Muscle layer of colon (tissue), 2 donors: ENCODE data around the gene B3GAT1.

ENCODE experiments used
- H3K27ac ChIP-seq: one replicate; pipeline ENCODE4 v1.7.0; 2013; ENCODE audit warnings: low read depth, mild to moderate bottlenecking, low read length, moderate library complexity
- H3K27me3 ChIP-seq, 2 donors: one replicate each; pipeline ENCODE4 v1.7.0; 2013; ENCODE audit warnings: low read length in 2 of 2, mild to moderate bottlenecking in 2 of 2; ENCODE audit not compliant: insufficient read depth in 2 of 2, control insufficient read depth in 1 of 2
- H3K36me3 ChIP-seq: one replicate; pipeline ENCODE4 v1.7.0; 2013; ENCODE audit warnings: mild to moderate bottlenecking, low read length; ENCODE audit not compliant: insufficient read depth
- H3K4me1 ChIP-seq: one replicate; pipeline ENCODE4 v1.7.0; 2013; ENCODE audit warnings: mild to moderate bottlenecking, low read length; ENCODE audit not compliant: insufficient read depth
- H3K4me3 ChIP-seq, 2 donors: one replicate each; pipeline ENCODE4 v1.7.0; 2013; ENCODE audit warnings: low read length in 2 of 2, low read depth in 1 of 2, mild to moderate bottlenecking in 1 of 2, moderate library complexity in 1 of 2
- H3K9ac ChIP-seq: one replicate; pipeline ENCODE4 v1.7.0; 2013; ENCODE audit warnings: low read length
- H3K9me3 ChIP-seq: one replicate; pipeline ENCODE4 v1.7.0; 2013; ENCODE audit warnings: mild to moderate bottlenecking, low read length
- donor health status: abdominal sarcoma.
- donor health status: Adenocarcinoma of cecum.

B3GAT1 gene

GRCh38 chr11:134333946-134334345 is 78.1 kb downstream of the B3GAT1 start:
- Histone ChIP-seq H3K4me1 (peaks cover 9% of the 10 kb centered on the region), H3K9me3 (no peaks in the 10 kb centered on the region), H3K27me3 (peaks cover 0 to 4% of the 10 kb centered on the region in 2 donors), H3K27ac (no peak overlapping the region), H3K4me3 (no peak overlapping the region), H3K9ac (no peak overlapping the region), H3K36me3 (no peaks in the 10 kb centered on the region)

GRCh38 chr11:134333312-134333711 is 78.7 kb downstream of the B3GAT1 start:
- Histone ChIP-seq H3K9ac (no peak overlapping the region), H3K27me3 (peaks cover 0 to 4% of the 10 kb centered on the region in 2 donors), H3K4me1 (peaks cover 9% of the 10 kb centered on the region), H3K27ac (no peak overlapping the region), H3K4me3 (no peak overlapping the region), H3K36me3 (no peaks in the 10 kb centered on the region), H3K9me3 (no peaks in the 10 kb centered on the region)

GRCh38 chr11:134332782-134333181 is 79.3 kb downstream of the B3GAT1 start:
- Histone ChIP-seq H3K4me3 (peak overlapping the region in 1 of 2 donors; percentile 60), H3K27ac (no peak overlapping the region)

GRCh38 chr11:134332189-134332631 is 79.8 kb downstream of the B3GAT1 start:
- Histone ChIP-seq H3K9me3 (no peaks in the 10 kb centered on the region), H3K36me3 (no peaks in the 10 kb centered on the region), H3K27me3 (peaks cover 0 to 4% of the 10 kb centered on the region in 2 donors), H3K27ac (peak overlapping the region; percentile 44), H3K4me3 (peak overlapping the region; percentile 34 to 60), H3K4me1 (peaks cover 9% of the 10 kb centered on the region), H3K9ac (no peak overlapping the region)

More at GRCh38 chr11:134332782-134333181, 79.3 kb downstream of the B3GAT1 start:
- peaks cover 0 to 4% of the 10 kb centered on the region in 2 donors for H3K27me3 ChIP-seq
- H3K9ac ChIP-seq: no peak overlapping the region
- no peaks in the 10 kb centered on the region for H3K36me3 ChIP-seq
- peaks cover 9% of the 10 kb centered on the region for H3K4me1 ChIP-seq
- no peaks in the 10 kb centered on the region for H3K9me3 ChIP-seq

- Histone ChIP-seq H3K9me3 (no peaks in the 10 kb centered on the region), H3K4me3 (peak within 1 kb of the TSS; percentile 34 to 60), H3K36me3 (no peaks in the 10 kb centered on the region), H3K27ac (peak within 1 kb of the TSS; percentile 67), H3K27me3 (peaks cover 0 to 4% of the 10 kb centered on the region in 2 donors), H3K9ac (no peak within 1 kb of the TSS), H3K4me1 (peaks cover 9% of the 10 kb centered on the region)
These were observed 80.5 kb downstream of the B3GAT1 start, which contains the start of gene GLB1L2 for GRCh38 chr11:134331354-134332188. Gene GLB1L2, plus strand, starts transcription at chr11:134331988. Its CDS starts 74 bp downstream, at chr11:134332062.

GRCh38 chr11:134330611-134331353 is 81.3 kb downstream of the B3GAT1 start:
- no peaks in the 10 kb centered on the region for H3K9me3 ChIP-seq
- H3K9ac ChIP-seq: no peak overlapping the region
- H3K4me3 ChIP-seq: peak overlapping the region in 1 of 2 donors; percentile 47
- peaks cover 0 to 4% of the 10 kb centered on the region in 2 donors for H3K27me3 ChIP-seq
- no peaks in the 10 kb centered on the region for H3K36me3 ChIP-seq
- peak overlapping the region; percentile 67 for H3K27ac ChIP-seq
- peaks cover 9% of the 10 kb centered on the region for H3K4me1 ChIP-seq
